ENCODE measurements around the gene ITPK1. TPM values are rescaled to one million over a fixed set of nuclear protein-coding genes. Genes with fewer than 3 reads are reported as not detected.
A peak's percentile ranks its signal among the peaks of the same experiment; 100 is the strongest.

The ITPK1 gene
- total RNA-seq, 2 donors from 2014 or later: 29.4 to 36.1 TPM

DNA sequence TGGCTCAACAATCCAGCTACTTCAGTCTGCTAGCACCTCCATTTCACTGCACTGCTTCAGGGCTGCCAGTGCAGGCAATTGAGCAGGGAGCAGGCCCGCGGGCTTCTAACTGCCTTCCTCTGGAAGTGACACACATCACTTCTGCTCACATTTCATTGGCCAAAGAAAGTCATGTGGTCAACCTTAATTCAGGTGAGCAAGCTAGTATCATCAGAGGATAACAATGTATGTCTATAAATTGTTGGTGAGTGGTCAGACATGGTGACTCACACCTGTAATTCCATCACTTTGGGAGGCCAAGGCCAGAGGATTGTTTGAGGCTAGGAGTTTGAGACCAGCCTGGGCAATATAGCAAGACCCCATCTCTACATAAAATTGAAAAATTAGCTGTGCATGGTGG lies 215.1 kb downstream of the ITPK1 start:
- H3K4me1 Mint-ChIP-seq: peaks cover 22% of the 10 kb centered on the region
- no peak overlapping the region for H3K27ac Mint-ChIP-seq
- no peaks in the 10 kb centered on the region for H3K36me3 Mint-ChIP-seq (ENCODE audit: low read depth)

DNA sequence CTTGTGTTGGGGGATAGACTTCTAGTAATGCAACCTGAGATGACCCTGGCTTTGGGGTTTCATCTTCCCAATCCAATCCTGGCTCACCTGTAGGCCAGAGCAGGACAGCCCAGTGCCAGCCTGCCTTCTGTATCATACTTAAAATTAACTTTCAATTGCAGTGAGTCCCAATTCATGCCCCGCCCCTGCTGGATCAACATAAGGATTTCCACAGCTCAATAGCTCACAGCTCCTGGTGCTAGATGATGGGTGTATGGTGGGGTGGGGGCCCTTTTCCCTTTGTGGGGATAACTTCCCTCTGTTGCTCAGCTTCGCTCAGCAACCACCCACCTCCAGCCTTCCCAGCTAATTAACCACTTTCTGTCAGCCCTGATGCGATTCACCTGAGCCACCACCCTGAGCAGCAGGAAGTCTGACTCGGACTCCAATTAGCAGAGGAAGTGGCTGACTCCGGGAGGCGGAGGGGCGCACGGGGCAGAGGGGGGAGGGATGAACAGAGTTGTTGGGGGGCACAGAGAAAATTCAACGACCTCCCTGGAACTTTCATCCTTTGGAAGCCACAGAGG lies 217.1 kb downstream of the ITPK1 start:
- DNase-seq: no peak
- ATAC-seq: no peak
- H3K4me3 Mint-ChIP-seq: peak overlapping the region; percentile 51
- peaks cover 47% of the 10 kb centered on the region for H3K27me3 Mint-ChIP-seq
- peaks cover 22% of the 10 kb centered on the region for H3K4me1 Mint-ChIP-seq
- no peaks in the 10 kb centered on the region for H3K9me3 ChIP-seq (ENCODE audit: control insufficient read depth, low read length, poor library complexity, severe bottlenecking)
- no peaks in the 10 kb centered on the region for H3K36me3 Mint-ChIP-seq (ENCODE audit: low read depth)
- H3K27ac Mint-ChIP-seq: no peak overlapping the region

More for the DNA sequence above, 215.1 kb downstream of the ITPK1 start:
- H3K27me3 Mint-ChIP-seq: peaks cover 48% of the 10 kb centered on the region
- no peak overlapping the region for H3K4me3 Mint-ChIP-seq
- ATAC-seq: no peak
- DNase-seq: no peak
- no peaks in the 10 kb centered on the region for H3K9me3 ChIP-seq (ENCODE audit: control insufficient read depth, low read length, poor library complexity, severe bottlenecking)

DNA sequence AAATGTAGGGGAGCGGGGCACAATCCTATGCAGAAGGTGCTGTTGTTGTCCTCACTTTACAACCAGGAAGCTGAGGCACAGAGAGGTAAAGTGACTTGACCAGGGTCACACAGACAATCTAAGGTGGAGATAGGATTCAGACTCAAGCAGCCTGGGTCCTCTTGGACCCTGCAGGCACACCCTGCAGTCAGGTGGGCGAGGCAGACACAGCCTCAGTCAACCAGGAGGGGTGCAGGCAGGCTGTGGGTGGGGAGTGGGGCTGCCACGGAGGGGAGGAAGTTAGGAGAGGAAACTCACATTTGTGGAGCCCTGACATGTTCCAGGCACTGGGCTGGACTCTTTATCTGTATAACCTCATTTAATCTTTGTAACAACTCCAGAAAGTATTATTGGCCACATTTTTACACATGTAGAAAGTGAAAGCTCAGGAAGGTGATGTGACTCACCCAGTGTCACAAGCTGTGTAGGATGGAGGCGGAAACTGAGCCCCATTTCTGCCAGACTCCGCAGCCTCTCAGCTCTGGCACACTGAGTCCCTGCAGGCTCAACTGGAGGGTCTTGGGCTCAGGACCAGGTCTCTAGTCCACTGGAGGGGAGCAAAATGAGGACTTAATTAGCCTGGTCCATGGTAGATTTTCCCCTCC lies 217.7 kb downstream of the ITPK1 start:
- no peak overlapping the region for H3K4me3 Mint-ChIP-seq

DNA sequence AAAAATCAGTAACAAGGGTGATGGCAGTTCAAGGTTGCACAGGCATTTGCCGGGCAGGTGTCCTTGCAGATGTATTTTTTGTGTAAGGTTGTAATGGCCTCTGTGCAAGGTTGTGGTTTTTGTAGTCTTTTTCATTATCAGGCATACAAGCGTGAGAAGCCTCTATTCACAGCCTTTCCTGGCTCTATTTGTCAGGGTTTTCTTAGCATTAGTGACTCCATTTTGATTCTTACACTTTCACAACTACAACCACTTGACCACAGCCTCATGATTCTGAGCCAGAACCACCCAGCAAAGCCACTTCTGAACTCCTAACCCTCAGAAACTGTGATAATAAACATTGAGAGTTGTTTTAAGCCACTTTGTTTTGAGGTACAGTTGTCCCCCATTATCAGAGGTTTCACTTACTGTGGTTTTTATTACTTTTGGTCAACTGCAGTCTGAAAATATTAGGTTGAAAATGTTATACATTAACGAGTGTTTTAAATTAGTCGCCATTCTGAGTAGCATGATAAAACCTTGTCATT lies 220.3 kb downstream of the ITPK1 start:
- no peaks in the 10 kb centered on the region for H3K9me3 ChIP-seq (ENCODE audit: control insufficient read depth, low read length, poor library complexity, severe bottlenecking)
- Mint-ChIP-seq H3K27me3 (peaks cover 22% of the 10 kb centered on the region), H3K4me1 (peaks cover 8% of the 10 kb centered on the region), H3K4me3 (no peak overlapping the region), H3K36me3 (ENCODE audit: low read depth) (no peaks in the 10 kb centered on the region), H3K27ac (no peak overlapping the region)
- no peak for ATAC-seq
- DNase-seq: no peak

More for the DNA sequence above, 217.7 kb downstream of the ITPK1 start:
- H3K27ac Mint-ChIP-seq: no peak overlapping the region
- ATAC-seq: peak; percentile 46
- peaks cover 41% of the 10 kb centered on the region for H3K27me3 Mint-ChIP-seq
- peaks cover 16% of the 10 kb centered on the region for H3K4me1 Mint-ChIP-seq
- no peaks in the 10 kb centered on the region for H3K9me3 ChIP-seq (ENCODE audit: control insufficient read depth, low read length, poor library complexity, severe bottlenecking)
- DNase-seq: no peak
- no peaks in the 10 kb centered on the region for H3K36me3 Mint-ChIP-seq (ENCODE audit: low read depth)

DNA sequence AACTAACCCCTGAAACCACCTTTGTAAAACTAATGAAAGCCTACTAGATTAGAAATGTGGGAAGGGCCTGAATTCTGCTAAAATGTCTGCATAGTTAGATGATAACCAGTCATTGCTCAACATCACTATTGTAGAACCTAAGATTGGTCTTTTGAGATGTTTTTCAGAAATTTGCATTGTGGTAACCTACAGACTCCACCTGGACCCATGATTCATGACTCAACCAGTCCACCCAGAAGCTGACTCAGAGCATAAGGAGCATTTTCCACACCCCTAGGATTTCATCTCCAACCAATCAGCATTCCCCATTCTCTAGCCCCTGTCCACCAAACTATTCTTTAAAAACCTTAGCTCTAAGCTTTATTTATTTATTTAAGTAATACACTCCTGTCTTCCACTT lies 223.1 kb downstream of the ITPK1 start:
- H3K4me1 Mint-ChIP-seq: no peaks in the 10 kb centered on the region

DNA sequence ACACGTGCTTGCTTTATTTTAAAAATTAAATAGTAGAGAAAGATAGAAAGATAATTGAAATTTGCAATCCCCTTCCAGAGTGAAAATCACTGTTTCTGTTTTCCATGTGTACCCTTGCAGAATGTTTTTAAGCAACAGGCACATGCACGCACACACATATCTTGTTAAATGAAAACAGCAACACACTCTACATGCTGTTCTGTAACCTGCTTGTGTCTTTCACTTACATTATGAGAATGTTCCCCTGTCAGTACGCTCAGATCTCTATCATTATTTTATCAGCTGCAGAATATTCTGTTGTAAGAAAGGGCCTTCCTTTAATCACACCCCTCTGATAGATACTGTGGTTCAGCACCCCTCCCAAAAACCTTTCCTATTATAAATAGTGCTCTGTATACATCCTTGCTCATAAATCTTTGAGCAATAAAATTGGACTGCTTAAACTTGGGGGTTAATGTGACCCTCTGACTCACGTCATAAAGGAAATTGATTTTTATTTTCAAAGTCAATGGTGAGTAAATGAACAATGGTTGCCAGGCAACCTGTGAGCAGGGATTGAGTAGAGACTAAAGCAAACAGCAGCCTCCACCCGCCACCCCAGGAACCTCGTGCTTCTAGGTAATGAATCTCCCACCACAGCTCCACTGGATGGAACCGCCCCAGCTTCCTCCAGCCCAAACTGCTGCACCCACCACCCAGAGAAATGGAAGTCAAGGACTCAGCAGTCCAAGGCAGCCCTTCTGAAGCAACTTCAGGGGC lies 224.7 kb downstream of the ITPK1 start:
- no peaks in the 10 kb centered on the region for H3K27me3 Mint-ChIP-seq
- H3K4me1 Mint-ChIP-seq: no peaks in the 10 kb centered on the region
- no peaks in the 10 kb centered on the region for H3K9me3 ChIP-seq (ENCODE audit: control insufficient read depth, low read length, poor library complexity, severe bottlenecking)
- ATAC-seq (peak; percentile 36), DNase-seq (no peak)
- no peak overlapping the region for H3K27ac Mint-ChIP-seq
- H3K36me3 Mint-ChIP-seq (ENCODE audit: low read depth): no peaks in the 10 kb centered on the region
- no peak overlapping the region for H3K4me3 Mint-ChIP-seq

More for the DNA sequence above, 223.1 kb downstream of the ITPK1 start:
- ATAC-seq: no peak
- Mint-ChIP-seq H3K27me3 (peaks cover 7% of the 10 kb centered on the region), H3K36me3 (ENCODE audit: low read depth) (no peaks in the 10 kb centered on the region), H3K27ac (no peak overlapping the region), H3K4me3 (no peak overlapping the region)
- no peak for DNase-seq
- H3K9me3 ChIP-seq (ENCODE audit: control insufficient read depth, low read length, poor library complexity, severe bottlenecking): no peaks in the 10 kb centered on the region

DNA sequence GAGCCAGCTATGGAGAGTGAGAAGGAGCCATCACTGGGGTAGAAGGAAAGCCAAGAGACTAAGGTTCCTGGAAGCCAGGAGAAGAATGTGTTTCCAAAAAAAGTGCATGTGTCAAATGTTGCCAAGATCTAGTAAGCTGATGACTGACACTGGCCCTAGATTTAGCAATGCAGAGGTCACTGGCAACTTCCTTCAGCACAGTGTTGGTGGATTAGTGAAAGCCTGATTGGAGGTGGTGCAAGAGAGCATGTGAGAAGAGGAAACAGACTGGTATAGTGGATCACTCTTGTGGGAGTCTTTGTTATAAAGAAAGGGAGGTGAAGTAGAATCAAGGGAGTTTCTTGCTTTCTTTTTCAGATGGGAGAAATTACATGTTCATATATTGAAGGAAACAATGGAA lies 226.8 kb downstream of the ITPK1 start:
- DNase-seq: no peak
- H3K9me3 ChIP-seq (ENCODE audit: control insufficient read depth, low read length, poor library complexity, severe bottlenecking): no peaks in the 10 kb centered on the region
- no peaks in the 10 kb centered on the region for H3K4me1 Mint-ChIP-seq
- no peak overlapping the region for H3K4me3 Mint-ChIP-seq
- H3K36me3 Mint-ChIP-seq (ENCODE audit: low read depth): no peaks in the 10 kb centered on the region
- H3K27me3 Mint-ChIP-seq: peaks cover 8% of the 10 kb centered on the region
- H3K27ac Mint-ChIP-seq: no peak overlapping the region
- no peak for ATAC-seq

DNA sequence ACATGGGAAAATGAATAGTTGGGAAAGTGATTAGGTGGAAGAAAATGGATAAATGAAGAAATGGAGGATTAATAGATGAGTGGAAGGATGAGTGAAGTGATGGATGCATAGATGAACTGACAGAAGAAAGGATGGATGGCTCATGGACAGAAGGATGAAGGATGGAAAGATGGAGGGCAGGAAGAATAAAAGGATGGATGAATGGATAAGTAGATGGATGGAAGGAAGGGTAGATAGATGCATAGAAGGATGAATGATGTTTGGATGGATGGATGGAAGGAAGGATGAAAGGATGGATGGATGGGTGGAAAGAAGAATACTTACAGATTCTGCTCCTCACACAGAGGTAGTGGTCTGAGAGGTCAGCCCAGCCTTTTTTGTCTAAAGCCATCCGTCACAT lies 228.6 kb downstream of the ITPK1 start:
- DNase-seq (no peak), ATAC-seq (no peak)
- no peaks in the 10 kb centered on the region for H3K9me3 ChIP-seq (ENCODE audit: control insufficient read depth, low read length, poor library complexity, severe bottlenecking)
- Mint-ChIP-seq H3K27ac (no peak overlapping the region), H3K27me3 (peaks cover 10% of the 10 kb centered on the region), H3K4me3 (no peak overlapping the region), H3K36me3 (ENCODE audit: low read depth) (no peaks in the 10 kb centered on the region), H3K4me1 (no peaks in the 10 kb centered on the region)

Other genes starting within 250 kb of the ITPK1 start
- gene CHGA, start 192.8 kb downstream of the ITPK1 start, total RNA-seq: not detected
- 10 to 100 TPM; 70.5 to 91.5 TPM for gene MOAP1, start 69.0 kb upstream of the ITPK1 start, total RNA-seq
- 1 to 10 TPM; 6.3 to 8.1 TPM for gene LYSET, start 69.4 kb upstream of the ITPK1 start, total RNA-seq
- 1 to 10 TPM; 3.1 to 6.7 TPM for gene GON7, start 91.1 kb upstream of the ITPK1 start, total RNA-seq
- gene UBR7, start 91.3 kb upstream of the ITPK1 start, total RNA-seq: 10 to 100 TPM; 12.9 to 14.6 TPM
- 10 to 100 TPM; 22.5 to 22.8 TPM for gene BTBD7, start 217.1 kb upstream of the ITPK1 start, total RNA-seq
- gene COX8C, start 231.3 kb upstream of the ITPK1 start, total RNA-seq: not detected